Psoas muscle (tissue), 8 donors: Measurements from ENCODE around the gene DAND5. TPM values are rescaled to one million over a fixed set of nuclear protein-coding genes. Genes with fewer than 3 reads are reported as not detected.

Experiments
- ATAC-seq, 4 donors: fragments of 200-7000 bp; cut with Tn5 transposase; one replicate each; pipeline ENCODE4 v1.9.1; 2020; ENCODE audit warnings: moderate library complexity in 3 of 4, mild to moderate bottlenecking in 2 of 4
- DNase-seq, 2 donors: peaks; one replicate each; pipeline ENCODE4 v3.0.0-alpha.2; 2020
- H3K27ac ChIP-seq: fragments of 200-600 bp; one replicate; pipeline ENCODE4 v1.8.0; 2022
- H3K27me3 ChIP-seq, 3 donors: fragments of 200-600 bp in 1 of 3; one replicate each; pipeline versions ENCODE4 v1.6.1 to v1.8.0; 2013 to 2022; ENCODE audit warnings: low read length in 2 of 3, mild to moderate bottlenecking in 2 of 3, moderate library complexity in 1 of 3; ENCODE audit not compliant: insufficient read depth in 3 of 3
- H3K36me3 ChIP-seq, 2 donors: fragments of 200-600 bp in 1 of 2; one replicate each; pipeline versions ENCODE4 v1.6.1 to v1.8.0; 2013 to 2022; ENCODE audit warnings: low read depth in 1 of 2, mild to moderate bottlenecking in 1 of 2, moderate library complexity in 1 of 2; ENCODE audit not compliant: insufficient read depth in 1 of 2
- H3K4me1 ChIP-seq: fragments of 200-600 bp; one replicate; pipeline ENCODE4 v1.8.0; 2022
- H3K4me3 ChIP-seq: fragments of 200-600 bp; one replicate; pipeline ENCODE4 v1.8.0; 2022; ENCODE audit warnings: mild to moderate bottlenecking
- H3K9me3 ChIP-seq: fragments of 200-600 bp; one replicate; pipeline ENCODE4 v1.8.0; 2022
- WGBS, 3 donors: extraction: QIAGEN DNeasy Blood & Tissue Kit; methylation state at CpG; one replicate each; pipeline versions ENCODE4 v1.1.6 to v1.1.7; 2013; 5-methylcytosine and 5-hydroxymethylcytosine counted together
- intact Hi-C, 2 donors: fragments of 100-400 bp; cut with DNase I; formaldehyde crosslinking; loops; one replicate each; pipeline versions ENCODE4 v1.11.0 to v1.14.2; 2022
- polyA plus RNA-seq, 3 donors: library from polyadenylated mRNA; stranded (reverse); fragments of 200-250 nt; gene quantifications; one replicate each; pipeline ENCODE4 v1.2.3, GENCODE V29; 2013
- total RNA-seq, 4 donors: library from RNA; stranded (reverse); fragmentation: NEBNext Ultra II Directional in 2 of 4; extraction: Animal tissue kit (Norgen Biotek cat#: 25700) in 2 of 4; gene quantifications; one replicate each; pipeline versions ENCODE4 v1.2.1 to v1.2.4, GENCODE V29; 2021 to 2023
- TF ChIP-seq, protein P1 (sequence below): fragments of 200-600 bp; IDR thresholded peaks from one replicate; pipeline ENCODE4 v1.8.0; 2022; ENCODE audit warnings: antibody characterized with exemption
- donor health status: healthy with polysubstance abuse.
- donor health status: DM: no; HTN: no; CAD: no; lungs with moderate emphysema.
- donor health status: Bipolar disorder and iron deficiency.
- donor health status: healthy.
- donor health status: DM: yes; HTN: yes; CAD: no.
- donor health status: DM: no; HTN: no; CAD: no.
- donor health status: DM: no; HTN: no; CAD: no.
- donor health status: DM: yes; HTN: yes; CAD: no.

DAND5 gene
- total and polyA plus RNA-seq, 7 donors: 0.26 TPM; not detected in 6

DNA sequence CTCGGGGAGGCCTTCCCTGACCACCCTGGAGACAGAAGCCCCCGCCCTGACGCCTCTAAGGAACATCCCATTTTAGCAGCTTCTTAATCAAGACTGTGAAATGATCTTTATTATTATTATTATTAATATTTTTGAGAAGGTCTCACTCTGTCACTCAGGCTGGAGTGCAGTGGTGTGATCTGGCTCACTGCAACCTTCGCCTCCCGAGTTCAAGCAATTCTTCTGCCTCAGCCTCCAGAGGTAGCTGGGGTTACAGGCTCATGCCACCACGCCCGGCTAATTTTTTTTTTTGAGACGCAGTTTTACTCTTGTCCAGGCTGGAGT lies 3.6 kb upstream of the DAND5 start:
- 48 to 53% (median 52%) methylated on average over 8 of the region's 8 CpGs for WGBS, 3 donors
- Histone ChIP-seq H3K27ac (peak overlapping the region; percentile 63), H3K4me1 (no peaks in the 10 kb centered on the region), H3K36me3 (no peaks in the 10 kb centered on the region), H3K4me3 (peak overlapping the region; percentile 65), H3K9me3 (no peaks in the 10 kb centered on the region), H3K27me3 (no peaks in the 10 kb centered on the region)
- ATAC-seq (no peak), DNase-seq (no peak)
- TF ChIP-seq, protein P1, sequence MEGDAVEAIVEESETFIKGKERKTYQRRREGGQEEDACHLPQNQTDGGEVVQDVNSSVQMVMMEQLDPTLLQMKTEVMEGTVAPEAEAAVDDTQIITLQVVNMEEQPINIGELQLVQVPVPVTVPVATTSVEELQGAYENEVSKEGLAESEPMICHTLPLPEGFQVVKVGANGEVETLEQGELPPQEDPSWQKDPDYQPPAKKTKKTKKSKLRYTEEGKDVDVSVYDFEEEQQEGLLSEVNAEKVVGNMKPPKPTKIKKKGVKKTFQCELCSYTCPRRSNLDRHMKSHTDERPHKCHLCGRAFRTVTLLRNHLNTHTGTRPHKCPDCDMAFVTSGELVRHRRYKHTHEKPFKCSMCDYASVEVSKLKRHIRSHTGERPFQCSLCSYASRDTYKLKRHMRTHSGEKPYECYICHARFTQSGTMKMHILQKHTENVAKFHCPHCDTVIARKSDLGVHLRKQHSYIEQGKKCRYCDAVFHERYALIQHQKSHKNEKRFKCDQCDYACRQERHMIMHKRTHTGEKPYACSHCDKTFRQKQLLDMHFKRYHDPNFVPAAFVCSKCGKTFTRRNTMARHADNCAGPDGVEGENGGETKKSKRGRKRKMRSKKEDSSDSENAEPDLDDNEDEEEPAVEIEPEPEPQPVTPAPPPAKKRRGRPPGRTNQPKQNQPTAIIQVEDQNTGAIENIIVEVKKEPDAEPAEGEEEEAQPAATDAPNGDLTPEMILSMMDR: no peak
- intact Hi-C loops: no loop called here

GRCh38 chr19:12967907-12968306 lies 1.5 kb upstream of the DAND5 start:
- Histone ChIP-seq H3K4me1 (no peaks in the 10 kb centered on the region), H3K9me3 (no peaks in the 10 kb centered on the region), H3K4me3 (no peak overlapping the region), H3K27ac (no peak overlapping the region), H3K36me3 (no peaks in the 10 kb centered on the region), H3K27me3 (no peaks in the 10 kb centered on the region)
- no peak for ATAC-seq
- TF ChIP-seq, protein P1: no peak
- no peak for DNase-seq
- intact Hi-C loops: no loop called here
- WGBS, 3 donors: 91 to 96% (median 95%) methylated on average over 5 of the region's 5 CpGs

- TF ChIP-seq, protein P1: no peak
- intact Hi-C loops: no loop called here
- Histone ChIP-seq H3K4me3 (no peak overlapping the region), H3K9me3 (no peaks in the 10 kb centered on the region), H3K4me1 (no peaks in the 10 kb centered on the region), H3K27me3 (no peaks in the 10 kb centered on the region), H3K27ac (no peak overlapping the region), H3K36me3 (no peaks in the 10 kb centered on the region)
- DNase-seq (no peak), ATAC-seq (no peak)
- WGBS, 3 donors: 85 to 91% (median 89%) methylated on average over 7 of the region's 7 CpGs
These were observed 869 bp downstream of the DAND5 start for GRCh38 chr19:12970070-12970820.

DNA sequence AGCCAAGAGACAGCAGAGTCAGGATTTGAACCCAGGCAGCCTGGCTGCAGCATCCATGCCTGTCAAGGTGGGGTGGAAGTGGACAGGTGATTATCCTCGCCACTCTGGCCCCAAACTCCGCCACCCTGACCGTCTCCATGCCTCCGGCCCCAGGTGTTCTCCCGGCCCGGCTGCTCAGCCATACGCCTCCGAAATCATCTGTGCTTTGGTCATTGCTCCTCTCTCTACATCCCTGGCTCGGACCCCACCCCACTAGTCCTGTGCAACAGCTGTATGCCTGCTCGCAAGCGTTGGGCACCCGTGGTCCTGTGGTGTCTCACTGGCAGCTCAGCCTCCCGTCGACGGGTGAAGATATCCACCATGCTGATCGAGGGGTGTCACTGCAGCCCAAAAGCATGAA lies 3.9 kb downstream of the DAND5 start:
- TF ChIP-seq, protein P1: no peak
- Histone ChIP-seq H3K27ac (no peak overlapping the region), H3K27me3 (no peaks in the 10 kb centered on the region), H3K4me1 (no peaks in the 10 kb centered on the region), H3K36me3 (no peaks in the 10 kb centered on the region), H3K9me3 (no peaks in the 10 kb centered on the region), H3K4me3 (no peak overlapping the region)
- WGBS, 3 donors: 84 to 88% (median 85%) methylated on average over 16 of the region's 16 CpGs
- DNase-seq: no peak
- no peak for ATAC-seq
- intact Hi-C loops: no loop called here
